Neuron (in vitro differentiated cells): ENCODE measurements around the gene ANKRD39.
A peak's percentile ranks its signal among the peaks of the same experiment; 100 is the strongest.

Experiments
- H2AFZ ChIP-seq: one replicate; pipeline ENCODE4 v1.6.1; 2013; ENCODE audit warnings: low read depth, mild to moderate bottlenecking, inconsistent platforms, low read length, moderate library complexity
- H3K27me3 ChIP-seq: one replicate; pipeline ENCODE4 v1.6.1; 2013; ENCODE audit warnings: low read length; ENCODE audit not compliant: insufficient read depth
- H3K36me3 ChIP-seq: one replicate; pipeline ENCODE4 v1.6.1; 2013; ENCODE audit warnings: low read length; ENCODE audit not compliant: insufficient read depth
- H3K4me1 ChIP-seq: one replicate; pipeline ENCODE4 v1.6.1; 2013; ENCODE audit warnings: low read length; ENCODE audit not compliant: insufficient read depth
- H3K4me3 ChIP-seq: 2 replicates; pipeline ENCODE4 v1.5.1; 2013; ENCODE audit warnings: mild to moderate bottlenecking, low read length, moderate library complexity
- H3K9me3 ChIP-seq: one replicate; pipeline ENCODE4 v1.6.1; 2013; ENCODE audit warnings: low read length

The ANKRD39 gene

GRCh38 chr2:96857667-96858372 lies at the start of gene ANKRD39:
Gene ANKRD39 (minus strand): TSS chr2:96858016. CDS start chr2:96857987, 29 bp downstream.
- Histone ChIP-seq H3K36me3 (peaks cover 31% of the 10 kb centered on the region), H3K4me3 (peak within 1 kb of the TSS; percentile 73), H2AFZ (peak within 1 kb of the TSS; percentile 82), H3K9me3 (no peaks in the 10 kb centered on the region), H3K27me3 (no peaks in the 10 kb centered on the region), H3K4me1 (peaks cover 18% of the 10 kb centered on the region)

DNA sequence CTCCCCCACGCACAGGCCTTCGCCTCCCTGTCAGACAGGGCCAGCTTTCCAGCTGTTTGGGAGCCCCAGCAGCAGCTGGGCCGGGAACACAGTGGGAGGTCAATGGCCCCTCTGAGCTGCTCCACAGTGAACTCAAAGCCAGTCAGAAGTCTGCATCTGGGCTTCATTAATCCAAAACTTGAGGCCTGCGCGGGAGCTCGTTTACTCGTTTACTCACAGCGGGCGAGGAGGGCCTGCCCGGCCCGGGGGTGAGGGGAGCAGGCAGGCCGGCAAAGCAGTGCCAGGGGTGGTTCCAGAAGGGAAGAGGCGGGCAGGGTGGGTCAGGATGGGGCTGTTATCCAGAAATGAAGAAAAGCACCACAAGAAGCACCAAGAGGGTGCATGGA lies 48.9 kb upstream of the ANKRD39 start:
- Histone ChIP-seq H3K27me3 (no peaks in the 10 kb centered on the region), H3K36me3 (no peaks in the 10 kb centered on the region), H3K4me3 (peak overlapping the region; percentile 36), H3K4me1 (peaks cover 18% of the 10 kb centered on the region), H3K9me3 (no peaks in the 10 kb centered on the region), H2AFZ (peak overlapping the region; percentile 77)

GRCh38 chr2:96903815-96904214 lies 46.0 kb upstream of the ANKRD39 start:
- H3K4me3 ChIP-seq: no peak overlapping the region
- H3K27me3 ChIP-seq: no peaks in the 10 kb centered on the region
- H3K4me1 ChIP-seq: peaks cover 17% of the 10 kb centered on the region
- no peaks in the 10 kb centered on the region for H3K36me3 ChIP-seq
- no peak overlapping the region for H2AFZ ChIP-seq
- H3K9me3 ChIP-seq: no peaks in the 10 kb centered on the region

- no peaks in the 10 kb centered on the region for H3K9me3 ChIP-seq
- H3K36me3 ChIP-seq: no peaks in the 10 kb centered on the region
- H3K4me1 ChIP-seq: peaks cover 17% of the 10 kb centered on the region
- no peaks in the 10 kb centered on the region for H3K27me3 ChIP-seq
- no peak overlapping the region for H2AFZ ChIP-seq
- H3K4me3 ChIP-seq: no peak overlapping the region
Observed at GRCh38 chr2:96903318-96903717, 45.5 kb upstream of the ANKRD39 start.

GRCh38 chr2:96900237-96900636 lies 42.4 kb upstream of the ANKRD39 start:
- H2AFZ ChIP-seq: no peak overlapping the region
- no peaks in the 10 kb centered on the region for H3K4me1 ChIP-seq
- peaks cover 6% of the 10 kb centered on the region for H3K27me3 ChIP-seq
- H3K36me3 ChIP-seq: no peaks in the 10 kb centered on the region
- H3K9me3 ChIP-seq: no peaks in the 10 kb centered on the region
- no peak overlapping the region for H3K4me3 ChIP-seq

GRCh38 chr2:96899413-96899741 lies 41.6 kb upstream of the ANKRD39 start:
- no peaks in the 10 kb centered on the region for H3K4me1 ChIP-seq
- no peak overlapping the region for H2AFZ ChIP-seq
- peaks cover 6% of the 10 kb centered on the region for H3K27me3 ChIP-seq
- no peaks in the 10 kb centered on the region for H3K36me3 ChIP-seq
- H3K4me3 ChIP-seq: no peak overlapping the region
- no peaks in the 10 kb centered on the region for H3K9me3 ChIP-seq

- Histone ChIP-seq H2AFZ (no peak overlapping the region), H3K4me1 (no peaks in the 10 kb centered on the region)
Observed at GRCh38 chr2:96898641-96899412, 41.0 kb upstream of the ANKRD39 start.

DNA sequence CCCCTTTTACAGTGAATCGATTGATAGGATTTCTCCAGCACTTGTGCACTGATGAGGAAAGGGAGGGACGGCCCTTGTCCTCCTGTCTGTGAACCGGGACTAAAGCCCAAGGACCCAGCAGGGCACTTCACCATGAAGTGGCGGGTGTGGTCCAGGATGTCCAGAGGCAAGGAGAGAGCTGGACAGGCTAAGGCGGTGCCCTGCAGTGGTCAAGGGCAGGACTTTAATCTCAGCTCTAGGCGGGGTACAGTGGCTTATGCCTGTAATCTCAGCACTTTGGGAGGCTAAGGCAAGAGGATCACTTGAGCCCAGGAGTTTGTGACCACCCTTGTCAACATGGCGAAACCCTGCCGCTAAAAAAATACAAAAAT lies 40.3 kb upstream of the ANKRD39 start:
- Histone ChIP-seq H2AFZ (no peak overlapping the region), H3K36me3 (no peaks in the 10 kb centered on the region), H3K4me1 (no peaks in the 10 kb centered on the region), H3K9me3 (no peaks in the 10 kb centered on the region), H3K4me3 (no peak overlapping the region), H3K27me3 (peaks cover 6% of the 10 kb centered on the region)

More at GRCh38 chr2:96898641-96899412, 41.0 kb upstream of the ANKRD39 start:
- H3K9me3 ChIP-seq: no peaks in the 10 kb centered on the region
- no peaks in the 10 kb centered on the region for H3K36me3 ChIP-seq
- no peak overlapping the region for H3K4me3 ChIP-seq
- peaks cover 6% of the 10 kb centered on the region for H3K27me3 ChIP-seq

DNA sequence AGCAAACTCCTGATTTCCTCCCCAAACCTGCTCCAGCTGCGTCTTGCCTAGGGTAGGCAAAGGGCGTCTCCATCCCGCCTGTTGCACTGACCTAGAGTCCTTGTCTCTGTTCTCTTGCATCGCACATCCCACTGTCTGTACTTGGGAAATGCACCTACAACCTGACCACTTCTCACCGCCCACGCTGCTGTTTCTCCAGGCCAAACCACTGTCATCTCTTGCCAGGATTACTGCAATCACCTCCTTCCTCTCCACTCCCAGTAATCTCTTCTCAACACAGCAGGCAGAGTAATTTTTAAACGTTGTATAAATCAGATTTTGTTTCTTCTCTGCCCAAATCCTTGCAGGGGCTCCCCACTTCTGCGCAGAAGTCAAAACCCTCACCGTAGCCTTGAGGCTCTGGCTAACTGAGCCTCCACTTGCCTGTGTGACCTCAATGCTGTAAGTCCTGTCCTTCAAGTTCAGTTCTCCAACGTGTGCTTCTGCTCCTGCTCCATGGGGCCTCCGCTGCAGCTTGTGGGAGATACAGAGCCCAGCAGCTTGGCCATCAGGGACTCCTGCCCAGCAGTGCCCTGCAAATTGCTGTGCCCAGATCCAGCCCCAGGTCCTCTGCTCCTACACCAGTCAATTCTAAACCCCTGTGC lies 39.8 kb upstream of the ANKRD39 start:
- H3K4me1 ChIP-seq: no peaks in the 10 kb centered on the region

GRCh38 chr2:96895746-96896651 lies 38.2 kb upstream of the ANKRD39 start:
- Histone ChIP-seq H3K27me3 (peaks cover 6% of the 10 kb centered on the region), H3K36me3 (no peaks in the 10 kb centered on the region), H2AFZ (no peak overlapping the region), H3K4me3 (no peak overlapping the region), H3K9me3 (no peaks in the 10 kb centered on the region), H3K4me1 (no peaks in the 10 kb centered on the region)

More for the DNA sequence above, 39.8 kb upstream of the ANKRD39 start:
- Histone ChIP-seq H2AFZ (no peak overlapping the region), H3K4me3 (no peak overlapping the region), H3K9me3 (no peaks in the 10 kb centered on the region), H3K36me3 (no peaks in the 10 kb centered on the region), H3K27me3 (peaks cover 6% of the 10 kb centered on the region)

DNA sequence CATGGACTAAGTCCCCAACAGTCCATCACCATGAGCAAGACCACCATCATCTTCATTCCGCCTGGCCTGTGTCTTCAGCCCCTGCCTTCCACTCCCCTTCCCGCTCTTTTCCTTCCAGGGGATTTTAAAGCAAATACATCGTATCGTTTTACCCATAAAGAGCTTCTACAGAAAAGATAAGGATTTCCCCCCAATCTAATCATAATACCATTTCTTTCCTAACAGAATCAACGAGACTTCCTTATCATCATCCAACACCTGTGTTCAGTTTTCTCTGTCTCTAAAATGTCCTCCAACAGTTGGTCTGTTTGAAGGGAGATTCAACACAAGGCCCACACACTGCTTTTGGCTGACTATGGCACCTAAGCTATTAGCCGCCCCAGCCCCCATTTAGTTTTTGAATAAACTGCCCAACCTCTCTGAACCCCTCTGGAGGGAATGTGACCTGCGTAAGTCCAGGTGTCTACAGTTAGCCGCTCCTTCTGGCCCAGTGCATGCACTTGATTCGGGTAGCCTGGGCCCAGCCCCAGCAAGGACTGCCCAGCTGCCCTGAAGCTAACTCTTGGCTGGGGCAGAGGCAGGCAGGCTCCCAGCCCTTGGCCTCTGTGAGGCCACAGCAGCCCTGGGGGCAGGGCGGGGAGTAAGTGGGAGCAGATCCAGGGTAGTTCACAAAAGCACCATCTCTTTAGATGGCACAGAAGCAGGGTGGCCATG lies 37.4 kb upstream of the ANKRD39 start:
- Histone ChIP-seq H2AFZ (no peak overlapping the region), H3K27me3 (peaks cover 6% of the 10 kb centered on the region), H3K4me3 (no peak overlapping the region), H3K4me1 (no peaks in the 10 kb centered on the region), H3K36me3 (no peaks in the 10 kb centered on the region), H3K9me3 (no peaks in the 10 kb centered on the region)

- Histone ChIP-seq H2AFZ (no peak overlapping the region), H3K9me3 (no peaks in the 10 kb centered on the region), H3K36me3 (no peaks in the 10 kb centered on the region), H3K27me3 (peaks cover 6% of the 10 kb centered on the region), H3K4me1 (no peaks in the 10 kb centered on the region), H3K4me3 (no peak overlapping the region)
Observed at GRCh38 chr2:96894151-96894531, 36.3 kb upstream of the ANKRD39 start.
